ENCODE data around the gene TRAPPC4. TPM values are rescaled to one million over a fixed set of nuclear protein-coding genes. Genes with fewer than 3 reads are reported as not detected.

Gene TRAPPC4, protein sequence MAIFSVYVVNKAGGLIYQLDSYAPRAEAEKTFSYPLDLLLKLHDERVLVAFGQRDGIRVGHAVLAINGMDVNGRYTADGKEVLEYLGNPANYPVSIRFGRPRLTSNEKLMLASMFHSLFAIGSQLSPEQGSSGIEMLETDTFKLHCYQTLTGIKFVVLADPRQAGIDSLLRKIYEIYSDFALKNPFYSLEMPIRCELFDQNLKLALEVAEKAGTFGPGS
- 102 and 106 TPM in 2 replicates for total RNA-seq

DNA sequence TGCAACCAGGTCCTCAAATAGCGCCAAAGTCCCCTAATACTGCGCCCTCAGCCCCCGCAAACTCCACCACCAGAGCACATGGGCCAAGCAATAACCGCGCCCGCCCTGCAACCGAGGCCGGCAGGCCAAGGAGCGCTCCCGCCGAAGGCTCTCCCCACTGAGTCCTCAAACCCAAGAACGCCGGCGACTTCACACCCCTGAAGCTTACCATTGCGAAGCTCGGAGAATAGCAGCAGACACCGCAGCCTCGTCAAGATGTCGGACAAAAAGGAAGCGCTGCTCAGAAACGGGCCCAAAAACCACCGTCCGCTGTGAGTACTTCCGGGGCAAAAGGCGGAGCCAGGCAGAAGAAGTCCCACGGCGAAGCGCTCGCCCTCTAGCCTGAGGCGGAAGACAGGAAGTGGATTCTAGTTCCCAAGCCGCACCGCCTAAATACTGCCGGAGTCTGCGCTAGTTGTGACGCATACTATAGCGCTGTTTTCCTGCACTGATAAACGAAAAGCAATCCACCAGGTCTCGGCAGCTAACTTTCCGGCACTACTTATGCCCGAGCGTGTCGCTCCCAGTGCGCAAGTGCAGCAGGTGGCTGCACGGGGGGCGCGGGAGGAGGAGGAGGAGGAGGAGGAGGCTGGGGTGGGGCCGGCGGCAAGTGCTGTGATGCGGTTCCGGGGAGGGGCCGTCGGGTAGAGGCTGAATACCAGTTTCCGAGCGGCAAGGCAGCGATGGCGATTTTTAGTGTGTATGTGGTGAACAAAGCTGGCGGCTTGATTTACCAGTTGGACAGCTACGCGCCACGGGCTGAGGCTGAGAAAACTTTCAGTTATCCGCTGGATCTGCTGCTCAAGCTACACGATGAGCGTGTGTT is at the start of gene TRAPPC4, which contains the start of gene RPS25:
Gene TRAPPC4 (plus strand): TSS at position 693 of the 865 bp plus-strand sequence. CDS start 30 bp downstream, at position 723.
Gene RPS25 (minus strand): TSS at position 270 of the 865 bp plus-strand sequence. CDS start 59 bp downstream, at position 211.

DNA sequence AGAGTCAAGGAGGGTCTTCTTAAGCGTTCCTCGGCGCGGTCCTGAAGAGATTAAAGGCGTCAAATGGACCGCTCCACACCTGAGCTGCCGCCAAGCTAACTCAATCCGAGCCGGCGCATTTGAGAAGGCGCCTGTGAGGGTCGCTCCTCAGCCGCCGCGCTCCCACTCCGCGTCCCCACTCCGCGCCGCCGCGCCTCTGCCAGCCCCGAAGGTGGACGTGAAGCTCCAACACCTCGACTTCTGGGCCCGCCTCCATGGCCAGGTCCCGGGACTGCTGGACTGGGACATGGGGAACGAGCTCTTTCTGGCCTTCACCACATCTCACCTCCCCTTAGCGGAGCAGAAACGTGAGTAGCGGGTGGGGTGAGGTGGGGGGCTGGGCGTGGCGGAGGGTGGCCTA is 46.9 kb upstream of the TRAPPC4 start, which contains the start of gene FOXR1:
Gene FOXR1 (plus strand): TSS at position 116 of the 400 bp plus-strand sequence. CDS start 171 bp downstream, at position 287.

DNA sequence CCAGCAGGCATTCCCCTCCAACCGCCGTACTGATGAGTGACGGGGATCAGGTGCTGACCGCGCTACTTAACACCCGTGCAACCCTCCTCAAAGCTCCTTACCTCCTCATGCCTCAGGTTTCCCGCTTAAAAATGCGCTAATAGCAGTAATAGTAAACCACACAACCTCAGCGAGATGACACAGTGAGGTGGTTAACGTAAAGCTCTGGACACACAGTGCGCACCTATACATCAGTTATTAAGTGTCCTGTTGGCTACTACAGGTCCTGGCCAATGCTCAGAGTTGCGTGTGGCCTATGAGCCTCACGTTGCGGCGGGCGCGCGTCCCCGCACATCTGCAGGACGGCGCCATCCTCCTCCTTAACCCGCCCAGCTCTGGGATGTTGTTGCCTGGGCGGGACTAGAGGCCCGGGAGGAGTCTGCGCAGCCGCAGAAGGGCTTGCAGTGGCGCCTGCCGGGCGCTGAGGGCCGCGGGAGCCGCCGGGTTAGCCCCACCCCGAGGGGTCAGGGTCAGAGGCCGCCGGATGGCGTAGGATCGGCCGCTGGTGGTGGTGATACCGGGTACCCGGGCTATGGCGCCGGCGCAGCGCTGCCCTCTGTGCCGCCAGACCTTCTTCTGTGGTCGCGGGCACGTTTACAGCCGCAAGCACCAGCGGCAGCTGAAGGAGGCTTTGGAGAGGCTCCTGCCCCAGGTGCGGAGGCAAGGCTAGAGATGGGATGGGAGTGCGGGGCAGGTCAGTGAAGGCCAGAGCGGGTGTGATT is 20.8 kb upstream of the TRAPPC4 start, which contains the start of gene CENATAC:
Gene CENATAC (plus strand): TSS at position 512 of the 761 bp plus-strand sequence. CDS start 60 bp downstream, at position 572.

DNA sequence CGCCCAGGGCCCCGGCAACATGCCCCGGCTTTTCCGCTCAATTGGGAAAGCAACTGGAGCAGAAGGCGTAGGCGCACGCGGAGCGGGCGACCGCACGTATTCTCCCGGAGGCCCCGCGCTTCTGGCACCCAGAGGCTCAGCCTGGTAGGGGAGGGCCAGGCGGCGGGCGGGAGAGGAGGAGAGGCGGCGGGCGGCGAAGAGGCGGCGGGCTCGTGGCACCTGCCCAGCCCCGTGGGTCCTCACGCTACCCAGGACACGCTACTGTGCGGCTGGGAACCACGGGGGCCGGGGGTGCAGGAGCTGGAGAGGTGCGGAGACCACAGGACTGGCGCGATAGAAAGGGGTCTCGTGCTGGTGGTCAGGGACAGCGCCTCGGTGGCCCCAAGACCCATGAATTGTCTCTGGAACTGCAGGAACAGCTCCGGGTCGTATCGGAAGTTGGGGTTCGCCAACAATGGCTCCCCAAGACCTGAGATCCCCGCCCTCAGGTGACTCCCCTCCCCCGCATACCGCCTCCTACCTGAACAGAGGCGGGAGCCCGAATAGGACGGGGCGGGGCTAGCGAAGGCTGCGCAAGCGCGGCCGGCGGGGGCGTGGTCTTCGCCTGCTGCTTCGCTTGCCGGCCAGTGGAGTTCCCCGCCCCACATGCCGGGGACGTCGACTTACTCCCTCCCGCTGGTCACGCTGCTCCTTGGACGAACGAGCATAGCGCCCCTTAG is 11.9 kb downstream of the TRAPPC4 start, which contains the start of gene SLC37A4:
Gene SLC37A4 (minus strand): TSS at position 549 of the 719 bp plus-strand sequence.

DNA sequence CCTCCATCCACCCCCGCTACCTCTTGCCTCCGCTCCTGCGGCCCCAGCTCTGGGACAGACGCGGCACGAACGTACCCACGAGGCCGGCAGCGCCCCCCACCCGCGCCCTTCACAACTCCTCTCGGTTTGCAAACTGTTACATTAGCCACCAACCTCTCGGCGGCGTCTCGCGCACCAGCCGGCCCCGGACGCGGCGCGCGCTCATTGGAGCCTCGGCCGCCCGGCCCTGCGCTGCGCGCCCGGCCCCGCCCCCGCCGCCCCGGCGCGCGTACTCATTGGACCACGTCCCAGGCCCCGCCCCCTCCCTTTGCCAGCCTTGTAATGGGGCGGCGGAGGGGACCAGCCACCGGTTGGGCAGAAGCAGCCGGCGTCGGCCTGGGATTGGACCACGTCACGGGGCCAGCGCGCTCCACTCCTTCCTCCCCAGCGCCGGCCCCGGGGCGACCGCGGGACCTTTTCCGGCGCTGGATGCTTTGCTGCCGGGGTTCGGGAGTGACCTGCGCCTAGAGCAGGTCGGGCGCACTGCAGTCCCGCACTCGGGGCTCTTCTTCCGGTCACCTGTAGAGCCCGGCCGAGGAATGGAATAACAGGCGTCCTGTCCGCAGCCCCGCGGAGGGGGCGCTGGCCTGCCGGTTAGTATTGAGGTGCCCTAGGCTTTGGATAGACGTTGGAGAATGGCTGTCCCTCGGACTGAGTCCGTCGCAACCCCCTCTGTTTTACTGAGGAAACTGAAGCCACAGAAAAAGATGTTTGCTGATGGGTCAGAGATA is 38.6 kb downstream of the TRAPPC4 start, which contains the start of gene HYOU1:
Gene HYOU1 (minus strand): TSS at position 206 of the 770 bp plus-strand sequence. CDS start 1,045 bp downstream, outside the sequence.

DNA sequence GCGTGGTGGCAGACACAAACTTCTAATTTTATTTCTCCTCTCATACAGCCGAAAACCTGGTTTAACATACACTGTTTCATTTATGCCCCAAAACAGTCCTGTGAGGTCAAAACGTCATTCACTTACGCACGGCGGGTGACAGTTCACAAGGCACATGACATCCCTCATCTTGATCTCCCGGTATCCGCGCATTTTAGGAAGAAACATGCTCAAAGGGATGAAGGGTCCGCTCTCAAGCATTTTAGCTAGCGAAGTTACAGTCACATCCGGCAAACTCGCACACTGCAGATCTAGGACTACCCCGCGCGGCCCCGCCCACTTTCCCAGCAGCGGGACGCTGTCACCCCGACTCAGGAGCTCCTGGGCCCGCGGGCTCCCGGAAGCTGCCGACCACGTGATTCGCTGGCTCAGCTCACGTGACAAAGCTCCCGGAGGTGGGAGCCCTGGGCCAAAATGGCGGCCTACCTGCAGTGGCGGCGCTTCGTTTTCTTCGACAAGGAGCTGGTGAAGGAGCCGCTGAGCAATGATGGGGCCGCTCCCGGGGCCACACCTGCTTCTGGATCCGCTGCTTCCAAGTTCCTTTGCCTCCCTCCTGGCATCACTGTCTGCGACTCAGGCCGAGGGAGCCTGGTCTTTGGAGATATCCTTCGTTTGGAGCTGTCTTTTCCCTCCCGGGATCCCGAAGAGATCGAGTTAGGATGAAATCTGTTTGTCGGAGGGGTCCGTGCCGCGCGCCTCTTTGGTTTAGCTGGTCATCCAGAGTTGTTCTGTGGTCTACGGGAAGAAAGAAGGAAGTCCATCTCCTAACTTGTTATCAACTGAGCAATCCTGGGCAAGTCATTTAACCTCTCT is 49.0 kb downstream of the TRAPPC4 start, which contains the start of gene VPS11:
Gene VPS11 (plus strand): TSS at position 448 of the 852 bp plus-strand sequence. CDS start 6 bp downstream, at position 454.

Other genes with a start within 250 kb of the TRAPPC4 start
- 41.9 and 70.8 TPM in 2 replicates for gene DDX6, start 227.6 kb upstream of the TRAPPC4 start, total RNA-seq
- not detected in 2 replicates for gene CXCR5, start 134.9 kb upstream of the TRAPPC4 start, total RNA-seq
- 31.6 and 51.8 TPM in 2 replicates for gene BCL9L, start 92.8 kb upstream of the TRAPPC4 start, total RNA-seq
- gene UPK2, start 62.5 kb upstream of the TRAPPC4 start, total RNA-seq: 0.37 and 0.56 TPM in 2 replicates
- gene FOXR1, start 47.0 kb upstream of the TRAPPC4 start, total RNA-seq: not detected in 2 replicates
- 7.0 and 11.4 TPM in 2 replicates for gene CENATAC, start 20.6 kb upstream of the TRAPPC4 start, total RNA-seq
- 2,356 and 2,509 TPM in 2 replicates for gene RPS25, start 423 bp upstream of the TRAPPC4 start, total RNA-seq
- 37.6 and 39.3 TPM in 2 replicates for gene SLC37A4, start 12.1 kb downstream of the TRAPPC4 start, total RNA-seq
- gene HYOU1, start 38.4 kb downstream of the TRAPPC4 start, total RNA-seq: 98.8 and 112 TPM in 2 replicates
- 14.8 and 17.8 TPM in 2 replicates for gene VPS11, start 49.1 kb downstream of the TRAPPC4 start, total RNA-seq
- gene HMBS, start 66.1 kb downstream of the TRAPPC4 start, total RNA-seq: 10.5 and 27.9 TPM in 2 replicates
- gene DPAGT1, start 83.1 kb downstream of the TRAPPC4 start, total RNA-seq: 28.2 and 33.6 TPM in 2 replicates
- 5.0 and 5.8 TPM in 2 replicates for gene C2CD2L, start 88.6 kb downstream of the TRAPPC4 start, total RNA-seq
- 5.2 and 17.0 TPM in 2 replicates for gene HINFP, start 102.8 kb downstream of the TRAPPC4 start, total RNA-seq
- 0.42 and 0.79 TPM in 2 replicates for gene ABCG4, start 130.3 kb downstream of the TRAPPC4 start, total RNA-seq
- gene NLRX1, start 150.0 kb downstream of the TRAPPC4 start, total RNA-seq: 21.8 and 28.5 TPM in 2 replicates
- gene NHERF4, start 166.7 kb downstream of the TRAPPC4 start, total RNA-seq: not detected in 2 replicates
- 7.5 and 10.3 TPM in 2 replicates for gene CBL, start 187.6 kb downstream of the TRAPPC4 start, total RNA-seq

All from airway epithelial cell (primary cell).